ENCODE measurements around the gene ZNF335.

DNA sequence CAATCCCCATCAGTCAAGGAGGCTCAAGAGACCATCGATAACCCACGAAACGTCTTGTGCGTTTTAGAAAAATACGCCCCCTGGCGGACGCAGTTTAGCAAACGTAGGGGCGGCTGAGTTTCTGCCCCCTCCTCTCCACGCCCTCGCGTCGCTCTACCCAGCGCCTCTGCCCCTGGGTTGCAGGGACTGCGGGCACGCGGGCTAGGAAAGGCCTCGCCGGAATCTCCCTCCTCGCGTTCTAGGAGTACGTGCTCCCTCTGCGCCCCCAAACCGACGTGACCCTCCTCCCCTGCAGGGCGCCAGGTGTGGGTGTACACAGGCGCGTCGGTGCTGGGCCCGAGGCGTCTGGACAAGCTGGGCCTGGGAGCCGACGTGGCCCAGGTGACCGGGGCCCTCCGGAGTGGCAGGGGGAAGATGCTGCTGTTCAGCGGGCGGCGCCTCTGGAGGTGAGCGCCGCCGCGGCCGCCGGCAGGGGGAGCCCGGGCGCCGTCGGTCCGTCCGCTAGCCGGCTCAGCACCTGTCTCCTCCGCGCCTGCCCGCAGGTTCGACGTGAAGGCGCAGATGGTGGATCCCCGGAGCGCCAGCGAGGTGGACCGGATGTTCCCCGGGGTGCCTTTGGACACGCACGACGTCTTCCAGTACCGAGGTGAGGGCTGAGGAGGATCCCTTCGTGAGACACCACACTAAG, 42.0 kb upstream of the ZNF335 start:
- TF ChIP-seq EZH2 (conservative IDR thresholded peaks at IDR 0.05; ENCODE audit: low read depth, low read length), result no peak
- no peak for TF ChIP-seq FLYWCH1 (CRISPR knock-in tag; IDR thresholded peaks at IDR 0.05)
- peak; percentile 82 for TF ChIP-seq CTCF (CRISPR knock-in tag; IDR thresholded peaks at IDR 0.05)
- TF ChIP-seq POLR2A (IDR thresholded peaks at IDR 0.05; ENCODE audit: insufficient read depth in 1 of 2, low read depth in 2 of 2, low read length in 2 of 2), result no peak
- TF ChIP-seq ZBTB34 (CRISPR knock-in tag; IDR thresholded peaks at IDR 0.05), result no peak
- TF ChIP-seq, protein P1, sequence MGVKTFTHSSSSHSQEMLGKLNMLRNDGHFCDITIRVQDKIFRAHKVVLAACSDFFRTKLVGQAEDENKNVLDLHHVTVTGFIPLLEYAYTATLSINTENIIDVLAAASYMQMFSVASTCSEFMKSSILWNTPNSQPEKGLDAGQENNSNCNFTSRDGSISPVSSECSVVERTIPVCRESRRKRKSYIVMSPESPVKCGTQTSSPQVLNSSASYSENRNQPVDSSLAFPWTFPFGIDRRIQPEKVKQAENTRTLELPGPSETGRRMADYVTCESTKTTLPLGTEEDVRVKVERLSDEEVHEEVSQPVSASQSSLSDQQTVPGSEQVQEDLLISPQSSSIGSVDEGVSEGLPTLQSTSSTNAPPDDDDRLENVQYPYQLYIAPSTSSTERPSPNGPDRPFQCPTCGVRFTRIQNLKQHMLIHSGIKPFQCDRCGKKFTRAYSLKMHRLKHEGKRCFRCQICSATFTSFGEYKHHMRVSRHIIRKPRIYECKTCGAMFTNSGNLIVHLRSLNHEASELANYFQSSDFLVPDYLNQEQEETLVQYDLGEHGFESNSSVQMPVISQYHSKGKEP (CRISPR knock-in tag; IDR thresholded peaks at IDR 0.05), result no peak
- TF ChIP-seq POLR2AphosphoS5 (IDR thresholded peaks at IDR 0.05; ENCODE audit: low read depth, low read length), result no peak
- TF ChIP-seq ZBTB1 (CRISPR knock-in tag; IDR thresholded peaks at IDR 0.05; ENCODE audit: borderline replicate concordance), result no peak
- TF ChIP-seq, protein P2, sequence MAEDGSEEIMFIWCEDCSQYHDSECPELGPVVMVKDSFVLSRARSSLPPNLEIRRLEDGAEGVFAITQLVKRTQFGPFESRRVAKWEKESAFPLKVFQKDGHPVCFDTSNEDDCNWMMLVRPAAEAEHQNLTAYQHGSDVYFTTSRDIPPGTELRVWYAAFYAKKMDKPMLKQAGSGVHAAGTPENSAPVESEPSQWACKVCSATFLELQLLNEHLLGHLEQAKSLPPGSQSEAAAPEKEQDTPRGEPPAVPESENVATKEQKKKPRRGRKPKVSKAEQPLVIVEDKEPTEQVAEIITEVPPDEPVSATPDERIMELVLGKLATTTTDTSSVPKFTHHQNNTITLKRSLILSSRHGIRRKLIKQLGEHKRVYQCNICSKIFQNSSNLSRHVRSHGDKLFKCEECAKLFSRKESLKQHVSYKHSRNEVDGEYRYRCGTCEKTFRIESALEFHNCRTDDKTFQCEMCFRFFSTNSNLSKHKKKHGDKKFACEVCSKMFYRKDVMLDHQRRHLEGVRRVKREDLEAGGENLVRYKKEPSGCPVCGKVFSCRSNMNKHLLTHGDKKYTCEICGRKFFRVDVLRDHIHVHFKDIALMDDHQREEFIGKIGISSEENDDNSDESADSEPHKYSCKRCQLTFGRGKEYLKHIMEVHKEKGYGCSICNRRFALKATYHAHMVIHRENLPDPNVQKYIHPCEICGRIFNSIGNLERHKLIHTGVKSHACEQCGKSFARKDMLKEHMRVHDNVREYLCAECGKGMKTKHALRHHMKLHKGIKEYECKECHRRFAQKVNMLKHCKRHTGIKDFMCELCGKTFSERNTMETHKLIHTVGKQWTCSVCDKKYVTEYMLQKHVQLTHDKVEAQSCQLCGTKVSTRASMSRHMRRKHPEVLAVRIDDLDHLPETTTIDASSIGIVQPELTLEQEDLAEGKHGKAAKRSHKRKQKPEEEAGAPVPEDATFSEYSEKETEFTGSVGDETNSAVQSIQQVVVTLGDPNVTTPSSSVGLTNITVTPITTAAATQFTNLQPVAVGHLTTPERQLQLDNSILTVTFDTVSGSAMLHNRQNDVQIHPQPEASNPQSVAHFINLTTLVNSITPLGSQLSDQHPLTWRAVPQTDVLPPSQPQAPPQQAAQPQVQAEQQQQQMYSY (CRISPR knock-in tag; IDR thresholded peaks at IDR 0.05), result no peak
- TF ChIP-seq, protein P3, sequence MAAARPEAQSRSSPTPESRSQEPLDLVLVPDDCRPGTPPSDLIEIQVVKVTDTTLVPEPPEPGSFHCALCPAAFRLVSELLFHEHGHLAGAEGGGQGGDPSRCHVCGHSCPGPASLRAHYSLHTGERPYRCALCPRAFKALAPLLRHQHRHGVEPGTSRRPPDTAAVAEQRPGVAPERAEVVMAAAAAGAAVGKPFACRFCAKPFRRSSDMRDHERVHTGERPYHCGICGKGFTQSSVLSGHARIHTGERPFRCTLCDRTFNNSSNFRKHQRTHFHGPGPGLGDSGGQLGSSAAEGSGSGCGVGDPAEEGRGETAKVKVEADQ (CRISPR knock-in tag; IDR thresholded peaks at IDR 0.05; ENCODE audit: borderline replicate concordance), result no peak; the same call in 1 of the 2 replicates

Measured in HepG2 (cell line).